Measurements from ENCODE around the gene AKR1B1. TPM values are rescaled to one million over a fixed set of nuclear protein-coding genes. Genes with fewer than 3 reads are reported as not detected.

AKR1B1 gene
- total and polyA plus RNA-seq, 9 of the 15 experiments (the other 6 are each of a cell fraction or from before 2014, with no cell fraction given), result 2.0 to 10.6 (median 6.2) TPM

- 0% methylated on average over 4 of the region's 4 CpGs for WGBS (ENCODE audit: insufficient coverage, low coverage, missing lambda C conversion rate)
- Histone ChIP-seq H3K9me3 (replicated peaks; ENCODE audit: control insufficient read depth, insufficient read depth, low read depth, low read length) (no peaks in the 10 kb centered on the region), H3K4me1 (replicated peaks in 1 of 2; ENCODE audit: control insufficient read depth in 2 of 2, insufficient read depth in 2 of 2, low read length in 2 of 2) (no peaks in the 10 kb centered on the region), H3K27me3 (ENCODE audit: control insufficient read depth in 2 of 2, insufficient read depth in 2 of 2, low read length in 2 of 2) (peaks cover 22 to 35% of the 10 kb centered on the region in 2 experiments), H3K4me2 (ENCODE audit: insufficient read depth, low read length) (no peak overlapping the region), H4K20me1 (replicated peaks; ENCODE audit: control insufficient read depth, insufficient read depth, low read length) (no peaks in the 10 kb centered on the region), H2AFZ (ENCODE audit: low read depth, low read length) (no peak overlapping the region), H3K9ac (ENCODE audit: insufficient read depth in 1 of 2, low read depth in 2 of 2, low read length in 2 of 2) (no peak overlapping the region), H3K9me1 (ENCODE audit: control insufficient read depth, insufficient read depth, low read length) (no peaks in the 10 kb centered on the region), H3K79me2 (ENCODE audit: control insufficient read depth, insufficient read depth, low read length) (no peaks in the 10 kb centered on the region), H3K36me3 (ENCODE audit: control insufficient read depth, insufficient read depth, low read length) (no peaks in the 10 kb centered on the region), H3K27ac (ENCODE audit: extremely low read depth, low read depth, low read length) (no peak overlapping the region), H3K4me3 (no peak overlapping the region)
- DNase-seq (ENCODE audit: extremely low read depth in 1 of 4, low spot score in 3 of 4), result no peak
- no peak for FAIRE-seq
- no peak for ATAC-seq
- BruUV-seq (replicated peaks), result no TSS peak
- ChIA-PET CTCF (ENCODE audit: low intra/inter-chr PET ratio) (no interaction called here), POLR2A (no interaction called here)
- TF ChIP-seq POLR2AphosphoS2 (IDR thresholded peaks at IDR 0.05; ENCODE audit: low read length) (no peak), ATF6 (CRISPR knock-in tag; IDR thresholded peaks at IDR 0.05) (no peak), PTRF (tag; IDR thresholded peaks at IDR 0.05) (no peak), RBFOX2 (IDR thresholded peaks at IDR 0.05; ENCODE audit: low read depth, low read length) (no peak), KLF13 (tag; IDR thresholded peaks at IDR 0.05; ENCODE audit: borderline replicate concordance, low read depth) (no peak), HMG20B (CRISPR knock-in tag; IDR thresholded peaks at IDR 0.05) (no peak), CHAMP1 (IDR thresholded peaks at IDR 0.05) (no peak), EZH2 (IDR thresholded peaks at IDR 0.05; ENCODE audit: borderline replicate concordance, low read depth, low read length) (no peak), MTA1 (IDR thresholded peaks at IDR 0.05; ENCODE audit: borderline replicate concordance) (no peak), KLF6 (CRISPR knock-in tag; IDR thresholded peaks at IDR 0.05; ENCODE audit: borderline replicate concordance) (no peak), CREB3L1 (IDR thresholded peaks at IDR 0.05; ENCODE audit: borderline replicate concordance, low read depth) (no peak), E2F8 (IDR thresholded peaks at IDR 0.05; ENCODE audit: low read depth, partially characterized antibody) (no peak)
- intact Hi-C loops (cut with micrococcal nuclease), result no loop called here
- in situ Hi-C loops (cut with MboI), result loop anchor here (10.0 kb wide), 1 partner anchor 279 kb away; no protein-coding TSS in a partner anchor
These were observed 44.8 kb downstream of the AKR1B1 start for GRCh38 chr7:134414109-134414508.
